Measurements from ENCODE around the gene NEUROD1. TPM values are rescaled to one million over a fixed set of nuclear protein-coding genes. Genes with fewer than 3 reads are reported as not detected.

The NEUROD1 gene
- polyA plus RNA-seq, 1 experiment = not detected

- POLR2A ChIA-PET = no interaction called here
- no peak overlapping the region for H3K4me3 ChIP-seq (ENCODE audit: low read depth, low read length)
- no peaks in the 10 kb centered on the region for H3K36me3 ChIP-seq (ENCODE audit: control insufficient read depth, insufficient read depth, low read length)
- CTCF ChIA-PET = no interaction called here
- no peak for TF ChIP-seq CTCF (IDR thresholded peaks at IDR 0.05; ENCODE audit: insufficient read depth, low read depth, low read length)
- no peaks in the 10 kb centered on the region; the same call in 1 of the 2 replicates for H3K27me3 ChIP-seq (ENCODE audit: control insufficient read depth, insufficient read depth, low read length)
- no peak for DNase-seq (ENCODE audit: low read depth)
These were observed 40.6 kb downstream of the NEUROD1 start for GRCh38 chr2:181639686-181640085.

- no peaks in the 10 kb centered on the region for H3K36me3 ChIP-seq (ENCODE audit: control insufficient read depth, insufficient read depth, low read length)
- CTCF ChIA-PET = no interaction called here
- POLR2A ChIA-PET = no interaction called here
- no peaks in the 10 kb centered on the region; the same call in none of the 2 replicates for H3K27me3 ChIP-seq (ENCODE audit: control insufficient read depth, insufficient read depth, low read length)
- no peak for DNase-seq (ENCODE audit: low read depth)
- no peak for TF ChIP-seq CTCF (IDR thresholded peaks at IDR 0.05; ENCODE audit: insufficient read depth, low read depth, low read length)
- H3K4me3 ChIP-seq (ENCODE audit: low read depth, low read length) = no peak overlapping the region
These were observed 47.5 kb downstream of the NEUROD1 start for GRCh38 chr2:181632733-181633401.

GRCh38 chr2:181628590-181629585 lies 51.4 kb downstream of the NEUROD1 start:
- POLR2A ChIA-PET = no interaction called here
- DNase-seq (ENCODE audit: low read depth) = no peak
- Histone ChIP-seq H3K36me3 (ENCODE audit: control insufficient read depth, insufficient read depth, low read length) (no peaks in the 10 kb centered on the region), H3K27me3 (ENCODE audit: control insufficient read depth, insufficient read depth, low read length) (no peaks in the 10 kb centered on the region; the same call in none of the 2 replicates), H3K4me3 (ENCODE audit: low read depth, low read length) (no peak overlapping the region)
- TF ChIP-seq CTCF (IDR thresholded peaks at IDR 0.05; ENCODE audit: insufficient read depth, low read depth, low read length) = no peak
- CTCF ChIA-PET = no interaction called here

GRCh38 chr2:181627545-181627944 lies 52.8 kb downstream of the NEUROD1 start:
- peak; percentile 3 for DNase-seq (ENCODE audit: low read depth)

More at GRCh38 chr2:181627545-181627944, 52.8 kb downstream of the NEUROD1 start:
- CTCF ChIA-PET = no interaction called here
- no peaks in the 10 kb centered on the region; the same call in none of the 2 replicates for H3K27me3 ChIP-seq (ENCODE audit: control insufficient read depth, insufficient read depth, low read length)
- no peaks in the 10 kb centered on the region for H3K36me3 ChIP-seq (ENCODE audit: control insufficient read depth, insufficient read depth, low read length)
- no peak for TF ChIP-seq CTCF (IDR thresholded peaks at IDR 0.05; ENCODE audit: insufficient read depth, low read depth, low read length)
- POLR2A ChIA-PET = no interaction called here
- no peak overlapping the region for H3K4me3 ChIP-seq (ENCODE audit: low read depth, low read length)
